HepG2 (cell line): Measurements from ENCODE around the gene AARSD1. TPM values are rescaled to one million over a fixed set of nuclear protein-coding genes. Genes with fewer than 3 reads are reported as not detected.

Experiments
- ATF6 ChIP-seq: sonication (generic); formaldehyde crosslinking; conservative IDR thresholded peaks from 2 replicates; pipeline ENCODE4 v1.4.0; 2020; ENCODE audit warnings: missing genetic modification reagents
- DBP ChIP-seq: sonication (generic); formaldehyde crosslinking; IDR thresholded peaks from 2 replicates; pipeline ENCODE4 v1.4.0; 2020; ENCODE audit warnings: missing genetic modification reagents; ENCODE audit errors: not compliant biosample characterization
- ELK4 ChIP-seq: sonication (generic); formaldehyde crosslinking; IDR thresholded peaks from 2 replicates; pipeline ENCODE4 v1.9.0; 2021; ENCODE audit warnings: missing genetic modification reagents, borderline replicate concordance
- ETV5 ChIP-seq: IDR thresholded peaks from 2 replicates; pipeline ENCODE4 v1.6.1; 2018; ENCODE audit warnings: missing biosample characterization, missing genetic modification reagents, inconsistent platforms, borderline replicate concordance
- GATA4 ChIP-seq: sonication (generic); IDR thresholded peaks from 2 replicates; pipeline ENCODE4 v1.6.1; 2016; ENCODE audit warnings: antibody characterized with exemption, low read depth, borderline replicate concordance
- GLI4 ChIP-seq: sonication (generic); formaldehyde crosslinking; IDR thresholded peaks from 2 replicates; pipeline ENCODE4 v1.5.1; 2020; ENCODE audit warnings: missing genetic modification reagents, mild to moderate bottlenecking, moderate library complexity, borderline replicate concordance
- GLMP ChIP-seq: sonication (generic); formaldehyde crosslinking; IDR thresholded peaks from 2 replicates; pipeline ENCODE4 v1.9.0; 2021; ENCODE audit warnings: missing genetic modification reagents, mild to moderate bottlenecking, borderline replicate concordance
- IRF1 ChIP-seq: sonication (generic); formaldehyde crosslinking; IDR thresholded peaks from 2 replicates; pipeline ENCODE4 v1.4.0; 2020; ENCODE audit warnings: low read depth, mild to moderate bottlenecking, missing genetic modification reagents
- MTF1 ChIP-seq: sonication (generic); formaldehyde crosslinking; IDR thresholded peaks from 2 replicates; pipeline ENCODE4 v1.5.0; 2020; ENCODE audit warnings: missing genetic modification reagents
- PHF5A ChIP-seq: IDR thresholded peaks from one replicate; pipeline ENCODE4 v1.6.1; 2018; ENCODE audit warnings: low read depth, missing genetic modification reagents; ENCODE audit not compliant: unreplicated experiment
- RFX3 ChIP-seq: IDR thresholded peaks from 2 replicates; pipeline ENCODE4 v1.6.1; 2016; ENCODE audit warnings: missing biosample characterization, missing genetic modification reagents
- RNF2 ChIP-seq: fragments of 450-650 bp; conservative IDR thresholded peaks from 2 replicates; pipeline ENCODE4 v1.6.1; 2016; ENCODE audit warnings: low read depth
- SATB2 ChIP-seq: sonication (generic); formaldehyde crosslinking; IDR thresholded peaks from 2 replicates; pipeline ENCODE4 v1.5.0; 2020; ENCODE audit warnings: missing genetic modification reagents
- TARDBP ChIP-seq: sonication (generic); formaldehyde crosslinking; IDR thresholded peaks from 2 replicates; pipeline ENCODE4 v1.8.0; 2022; ENCODE audit warnings: mild to moderate bottlenecking, missing genetic modification reagents
- TBX3 ChIP-seq: fragments of 450-650 bp; IDR thresholded peaks from 2 replicates; pipeline ENCODE4 v1.6.1; 2017; ENCODE audit warnings: antibody characterized with exemption, mild to moderate bottlenecking, inconsistent platforms, borderline replicate concordance
- XBP1 ChIP-seq: sonication (generic); formaldehyde crosslinking; IDR thresholded peaks from 2 replicates; pipeline ENCODE4 v1.5.0; 2020; ENCODE audit warnings: missing genetic modification reagents
- ZBTB2 ChIP-seq: sonication (generic); formaldehyde crosslinking; IDR thresholded peaks from 2 replicates; pipeline ENCODE4 v1.8.0; 2022; ENCODE audit warnings: low read depth, missing genetic modification reagents
- ZBTB38 ChIP-seq: sonication (generic); formaldehyde crosslinking; IDR thresholded peaks from 2 replicates; pipeline ENCODE4 v1.5.1; 2020; ENCODE audit warnings: mild to moderate bottlenecking, missing genetic modification reagents
- ZFP62 ChIP-seq: sonication (generic); formaldehyde crosslinking; IDR thresholded peaks from 2 replicates; pipeline ENCODE4 v1.4.0; 2020; ENCODE audit warnings: missing genetic modification reagents
- ZNF12 ChIP-seq: sonication (generic); formaldehyde crosslinking; IDR thresholded peaks from 2 replicates; pipeline ENCODE4 v1.5.0; 2020; ENCODE audit warnings: missing genetic modification reagents
- ZNF414 ChIP-seq: sonication (generic); formaldehyde crosslinking; IDR thresholded peaks from 2 replicates; pipeline ENCODE4 v1.5.0; 2020; ENCODE audit warnings: missing genetic modification reagents
- ZNF777 ChIP-seq: sonication (generic); formaldehyde crosslinking; IDR thresholded peaks from 2 replicates; pipeline ENCODE4 v1.4.0; 2020; ENCODE audit warnings: missing genetic modification reagents
- polyA plus RNA-seq, 8 experiments: library from polyadenylated mRNA; depleted of rRNA in 3 of 8; stranded (reverse) in 7 of 8; unstranded in 1 of 8; fragments of >200 nt; fragmentation: Illumina TruSeq in 4 of 8; extraction: Trizol in 4 of 8; gene quantifications; 2 replicates each; pipeline versions ENCODE4 v1.2.1 to v1.2.3, GENCODE V29; 2011 to 2016; ENCODE audit warnings: low read depth in 4 of 8, missing spikeins in 1 of 8, mixed read lengths in 1 of 8; ENCODE audit not compliant: insufficient read depth in 1 of 8
- total RNA-seq, 5 experiments: library from RNA; depleted of rRNA; stranded (reverse); fragments of >200 nt; fragmentation: Illumina TruSeq; extraction: Trizol; gene quantifications; 2 replicates each; pipeline ENCODE4 v1.2.3, GENCODE V29; 2016; ENCODE audit warnings: low read depth in 1 of 5

Gene AARSD1
- total and polyA plus RNA-seq, 2 of the 13 experiments (the other 11 are each of a cell fraction or from before 2014, with no cell fraction given), result 24.7 to 29.3 TPM

- TF ChIP-seq IRF1 (CRISPR knock-in tag), result no peak
- TF ChIP-seq TBX3, result no peak
- no peak for TF ChIP-seq PHF5A (CRISPR knock-in tag)
- no peak; the same call in 1 of the 2 replicates for TF ChIP-seq GATA4
- no peak for TF ChIP-seq GLI4 (CRISPR knock-in tag)
- no peak for TF ChIP-seq SATB2 (CRISPR knock-in tag)
- no peak for TF ChIP-seq ZFP62 (CRISPR knock-in tag)
- peak; percentile 58 for TF ChIP-seq ZBTB2
- TF ChIP-seq GLMP, result no peak
- no peak for TF ChIP-seq ZBTB38 (CRISPR knock-in tag)
- peak; percentile 7; the same call in 1 of the 2 replicates for TF ChIP-seq ZNF777
- 0 out of 2 replicates have a peak, but pooled peaks have one; percentile 60 for TF ChIP-seq ZNF414 (CRISPR knock-in tag)
- TF ChIP-seq DBP (CRISPR knock-in tag), result no peak
- no peak for TF ChIP-seq XBP1 (CRISPR knock-in tag)
- no peak for TF ChIP-seq ATF6 (CRISPR knock-in tag)
- no peak for TF ChIP-seq MTF1 (CRISPR knock-in tag)
- TF ChIP-seq ZNF12 (CRISPR knock-in tag), result 0 out of 2 replicates have a peak, but pooled peaks have one; percentile 9
- peak; percentile 99 for TF ChIP-seq RFX3 (CRISPR knock-in tag)
- TF ChIP-seq TARDBP, result no peak
- TF ChIP-seq RNF2, result no peak
- TF ChIP-seq ELK4 (CRISPR knock-in tag), result no peak; the same call in 1 of the 2 replicates
- TF ChIP-seq ETV5 (CRISPR knock-in tag), result peak; percentile 64
Observed at GRCh38 chr17:42980274-42980765, 16.1 kb upstream of the AARSD1 start, which contains the start of gene RUNDC1 (continued).
